Measurements from ENCODE around the gene CLDN9. TPM values are rescaled to one million over a fixed set of nuclear protein-coding genes. Genes with fewer than 3 reads are reported as not detected.
A peak's percentile ranks its signal among the peaks of the same experiment; 100 is the strongest.

CLDN9 gene
- total and polyA plus RNA-seq, 9 of the 15 experiments (the other 6 are each of a cell fraction or from before 2014, with no cell fraction given) = 0.12 to 0.44 (median 0.22) TPM; not detected in 4

GRCh38 chr16:3020604-3021448, 8.1 kb downstream of the CLDN9 start (continued):
- TF ChIP-seq, protein P1, sequence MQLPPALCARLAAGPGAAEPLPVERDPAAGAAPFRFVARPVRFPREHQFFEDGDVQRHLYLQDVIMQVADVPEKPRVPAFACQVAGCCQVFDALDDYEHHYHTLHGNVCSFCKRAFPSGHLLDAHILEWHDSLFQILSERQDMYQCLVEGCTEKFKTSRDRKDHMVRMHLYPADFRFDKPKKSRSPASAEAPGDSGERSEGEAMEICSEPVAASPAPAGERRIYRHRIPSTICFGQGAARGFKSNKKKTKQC (CRISPR knock-in tag; IDR thresholded peaks at IDR 0.05) = 0 out of 2 replicates have a peak, but pooled peaks have one; percentile 32
- TF ChIP-seq ZNF639 (CRISPR knock-in tag; conservative IDR thresholded peaks at IDR 0.05 in 1 of 2, IDR thresholded peaks at IDR 0.05 in 1 of 2) = peak in 1 of 2 experiments; percentile 17; a peak in 1 of 4 replicates
- no peak for TF ChIP-seq DIDO1 (tag; IDR thresholded peaks at IDR 0.05; ENCODE audit: low read depth)
- TF ChIP-seq, protein P2, sequence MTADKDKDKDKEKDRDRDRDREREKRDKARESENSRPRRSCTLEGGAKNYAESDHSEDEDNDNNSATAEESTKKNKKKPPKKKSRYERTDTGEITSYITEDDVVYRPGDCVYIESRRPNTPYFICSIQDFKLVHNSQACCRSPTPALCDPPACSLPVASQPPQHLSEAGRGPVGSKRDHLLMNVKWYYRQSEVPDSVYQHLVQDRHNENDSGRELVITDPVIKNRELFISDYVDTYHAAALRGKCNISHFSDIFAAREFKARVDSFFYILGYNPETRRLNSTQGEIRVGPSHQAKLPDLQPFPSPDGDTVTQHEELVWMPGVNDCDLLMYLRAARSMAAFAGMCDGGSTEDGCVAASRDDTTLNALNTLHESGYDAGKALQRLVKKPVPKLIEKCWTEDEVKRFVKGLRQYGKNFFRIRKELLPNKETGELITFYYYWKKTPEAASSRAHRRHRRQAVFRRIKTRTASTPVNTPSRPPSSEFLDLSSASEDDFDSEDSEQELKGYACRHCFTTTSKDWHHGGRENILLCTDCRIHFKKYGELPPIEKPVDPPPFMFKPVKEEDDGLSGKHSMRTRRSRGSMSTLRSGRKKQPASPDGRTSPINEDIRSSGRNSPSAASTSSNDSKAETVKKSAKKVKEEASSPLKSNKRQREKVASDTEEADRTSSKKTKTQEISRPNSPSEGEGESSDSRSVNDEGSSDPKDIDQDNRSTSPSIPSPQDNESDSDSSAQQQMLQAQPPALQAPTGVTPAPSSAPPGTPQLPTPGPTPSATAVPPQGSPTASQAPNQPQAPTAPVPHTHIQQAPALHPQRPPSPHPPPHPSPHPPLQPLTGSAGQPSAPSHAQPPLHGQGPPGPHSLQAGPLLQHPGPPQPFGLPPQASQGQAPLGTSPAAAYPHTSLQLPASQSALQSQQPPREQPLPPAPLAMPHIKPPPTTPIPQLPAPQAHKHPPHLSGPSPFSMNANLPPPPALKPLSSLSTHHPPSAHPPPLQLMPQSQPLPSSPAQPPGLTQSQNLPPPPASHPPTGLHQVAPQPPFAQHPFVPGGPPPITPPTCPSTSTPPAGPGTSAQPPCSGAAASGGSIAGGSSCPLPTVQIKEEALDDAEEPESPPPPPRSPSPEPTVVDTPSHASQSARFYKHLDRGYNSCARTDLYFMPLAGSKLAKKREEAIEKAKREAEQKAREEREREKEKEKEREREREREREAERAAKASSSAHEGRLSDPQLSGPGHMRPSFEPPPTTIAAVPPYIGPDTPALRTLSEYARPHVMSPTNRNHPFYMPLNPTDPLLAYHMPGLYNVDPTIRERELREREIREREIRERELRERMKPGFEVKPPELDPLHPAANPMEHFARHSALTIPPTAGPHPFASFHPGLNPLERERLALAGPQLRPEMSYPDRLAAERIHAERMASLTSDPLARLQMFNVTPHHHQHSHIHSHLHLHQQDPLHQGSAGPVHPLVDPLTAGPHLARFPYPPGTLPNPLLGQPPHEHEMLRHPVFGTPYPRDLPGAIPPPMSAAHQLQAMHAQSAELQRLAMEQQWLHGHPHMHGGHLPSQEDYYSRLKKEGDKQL (CRISPR knock-in tag; IDR thresholded peaks at IDR 0.05; ENCODE audit: borderline replicate concordance) = no peak
- peak; percentile 82 for TF ChIP-seq DPF2 (IDR thresholded peaks at IDR 0.05)
- peak; percentile 83 for TF ChIP-seq CHD1 (IDR thresholded peaks at IDR 0.05; ENCODE audit: low read length)
- no peak for TF ChIP-seq MTA2 (IDR thresholded peaks at IDR 0.05; ENCODE audit: low read depth)
- no peak for TF ChIP-seq SNAPC5 (CRISPR knock-in tag; IDR thresholded peaks at IDR 0.05)
- TF ChIP-seq ZBTB1 (CRISPR knock-in tag; IDR thresholded peaks at IDR 0.05; ENCODE audit: borderline replicate concordance, low read depth) = peak; percentile 33; the same call in 1 of the 2 replicates
- no peak for TF ChIP-seq POLR2H (tag; IDR thresholded peaks at IDR 0.05; ENCODE audit: low read depth)
- TF ChIP-seq NCOR1 (IDR thresholded peaks at IDR 0.05) = peak; percentile 44; the same call in 1 of the 2 replicates
- TF ChIP-seq HDAC3 (IDR thresholded peaks at IDR 0.05; ENCODE audit: borderline replicate concordance, partially characterized antibody) = no peak
- no peak for TF ChIP-seq E2F1 (CRISPR knock-in tag; IDR thresholded peaks at IDR 0.05)
- TF ChIP-seq NR4A1 (CRISPR knock-in tag; IDR thresholded peaks at IDR 0.05) = no peak
- TF ChIP-seq NR4A1 (tag; IDR thresholded peaks at IDR 0.05) = no peak
- TF ChIP-seq, protein P3, sequence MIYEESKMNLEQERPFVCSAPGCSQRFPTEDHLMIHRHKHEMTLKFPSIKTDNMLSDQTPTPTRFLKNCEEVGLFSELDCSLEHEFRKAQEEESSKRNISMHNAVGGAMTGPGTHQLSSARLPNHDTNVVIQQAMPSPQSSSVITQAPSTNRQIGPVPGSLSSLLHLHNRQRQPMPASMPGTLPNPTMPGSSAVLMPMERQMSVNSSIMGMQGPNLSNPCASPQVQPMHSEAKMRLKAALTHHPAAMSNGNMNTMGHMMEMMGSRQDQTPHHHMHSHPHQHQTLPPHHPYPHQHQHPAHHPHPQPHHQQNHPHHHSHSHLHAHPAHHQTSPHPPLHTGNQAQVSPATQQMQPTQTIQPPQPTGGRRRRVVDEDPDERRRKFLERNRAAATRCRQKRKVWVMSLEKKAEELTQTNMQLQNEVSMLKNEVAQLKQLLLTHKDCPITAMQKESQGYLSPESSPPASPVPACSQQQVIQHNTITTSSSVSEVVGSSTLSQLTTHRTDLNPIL (CRISPR knock-in tag; IDR thresholded peaks at IDR 0.05) = no peak
